ENCODE data around the gene POLR1A. TPM values are rescaled to one million over a fixed set of nuclear protein-coding genes. Genes with fewer than 3 reads are reported as not detected.

The POLR1A gene
- total RNA-seq, 2 donors from 2014 or later, result 19.0 to 38.2 TPM

DNA sequence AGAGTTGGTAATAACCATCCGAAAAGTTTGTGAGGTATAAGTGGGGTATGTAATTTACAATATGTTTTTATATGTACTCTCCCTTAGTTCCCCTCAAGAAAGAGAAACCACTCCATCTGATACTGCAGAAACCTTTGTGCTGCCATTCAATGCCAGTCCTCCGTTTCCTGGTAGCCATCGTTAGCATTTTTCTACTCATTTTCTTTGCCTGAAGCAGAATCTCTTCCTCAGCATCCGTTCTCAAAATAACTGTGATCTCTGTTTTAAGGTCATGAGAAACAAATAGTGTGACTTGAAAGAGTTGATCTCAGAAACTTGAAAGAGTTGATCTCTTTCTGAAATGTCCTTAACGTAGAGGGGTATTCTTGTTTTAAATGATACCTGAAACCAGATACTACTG lies 1.3 kb upstream of the POLR1A start:
- H3K36me3 ChIP-seq, result peaks cover 14% of the 10 kb centered on the region
- no peaks in the 10 kb centered on the region for H3K9me3 ChIP-seq
- H3K4me1 ChIP-seq (ENCODE audit: control insufficient read depth in 1 of 2, low read depth in 2 of 2), result peaks cover 14 to 33% of the 10 kb centered on the region in 2 donors
- H3K4me3 ChIP-seq, result peak overlapping the region; percentile 97
- ATAC-seq (ENCODE audit: insufficient number of reproducible peaks, low FRiP score, low read depth) (no peak), DNase-seq (ENCODE audit: low spot score) (no peak)
- H3K27ac ChIP-seq, result no peak overlapping the region
- TF ChIP-seq, protein P1, sequence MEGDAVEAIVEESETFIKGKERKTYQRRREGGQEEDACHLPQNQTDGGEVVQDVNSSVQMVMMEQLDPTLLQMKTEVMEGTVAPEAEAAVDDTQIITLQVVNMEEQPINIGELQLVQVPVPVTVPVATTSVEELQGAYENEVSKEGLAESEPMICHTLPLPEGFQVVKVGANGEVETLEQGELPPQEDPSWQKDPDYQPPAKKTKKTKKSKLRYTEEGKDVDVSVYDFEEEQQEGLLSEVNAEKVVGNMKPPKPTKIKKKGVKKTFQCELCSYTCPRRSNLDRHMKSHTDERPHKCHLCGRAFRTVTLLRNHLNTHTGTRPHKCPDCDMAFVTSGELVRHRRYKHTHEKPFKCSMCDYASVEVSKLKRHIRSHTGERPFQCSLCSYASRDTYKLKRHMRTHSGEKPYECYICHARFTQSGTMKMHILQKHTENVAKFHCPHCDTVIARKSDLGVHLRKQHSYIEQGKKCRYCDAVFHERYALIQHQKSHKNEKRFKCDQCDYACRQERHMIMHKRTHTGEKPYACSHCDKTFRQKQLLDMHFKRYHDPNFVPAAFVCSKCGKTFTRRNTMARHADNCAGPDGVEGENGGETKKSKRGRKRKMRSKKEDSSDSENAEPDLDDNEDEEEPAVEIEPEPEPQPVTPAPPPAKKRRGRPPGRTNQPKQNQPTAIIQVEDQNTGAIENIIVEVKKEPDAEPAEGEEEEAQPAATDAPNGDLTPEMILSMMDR (IDR thresholded peaks at IDR 0.05), result no peak
- no peaks in the 10 kb centered on the region for H3K27me3 ChIP-seq (replicated peaks; ENCODE audit: insufficient read depth)

DNA sequence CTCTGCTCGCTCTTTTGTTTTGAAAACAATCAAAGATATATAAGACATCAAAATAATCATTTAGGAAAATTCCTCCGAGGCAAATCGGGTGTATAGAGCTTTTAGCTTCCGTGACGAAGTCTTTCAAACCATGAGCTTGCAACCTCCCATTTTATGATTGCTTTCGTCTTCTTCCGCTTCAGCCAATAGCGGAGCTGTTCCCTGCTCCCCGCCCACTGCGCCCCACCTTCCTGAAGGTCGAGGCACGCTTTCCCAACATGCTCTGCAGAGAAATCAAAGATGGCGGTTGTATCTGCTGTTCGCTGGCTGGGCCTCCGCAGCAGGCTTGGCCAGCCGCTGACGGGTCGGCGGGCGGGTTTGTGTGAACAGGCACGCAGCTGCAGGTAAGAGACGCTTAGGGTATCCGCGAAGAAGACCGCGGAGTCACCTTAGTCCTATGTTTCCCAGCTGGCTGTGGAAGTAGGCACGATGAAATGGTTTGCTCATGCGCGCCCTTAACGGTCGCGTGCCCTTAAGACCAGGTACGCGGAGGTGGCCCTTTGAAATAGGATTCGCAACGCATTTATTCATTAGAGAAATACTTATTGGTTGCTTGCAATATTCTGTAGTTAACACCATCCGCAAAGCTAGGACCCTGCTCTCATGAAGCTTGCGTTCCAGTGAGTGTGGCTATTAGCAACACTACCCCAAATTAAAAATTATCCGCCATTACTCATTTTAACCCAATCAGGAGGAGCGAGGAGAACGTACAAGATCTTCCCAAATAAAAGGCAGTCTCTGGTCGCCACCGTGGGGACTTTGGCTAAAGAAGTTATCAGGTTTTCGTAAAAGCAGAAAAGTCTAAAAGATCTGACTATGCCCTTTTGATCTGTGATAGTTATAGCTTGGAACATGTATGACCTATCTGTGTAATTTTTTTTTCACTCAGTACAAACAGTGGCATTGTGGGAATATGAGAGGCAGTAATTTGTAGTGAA lies 571 bp upstream of the POLR1A start, which contains the start of gene PTCD3:
TSS of gene PTCD3 (plus strand) at position 267 of the 977 bp plus-strand sequence. CDS start at position 280, 13 bp downstream.
- Histone ChIP-seq H3K27me3 (replicated peaks; ENCODE audit: insufficient read depth) (no peaks in the 10 kb centered on the region), H3K4me3 (peak within 1 kb of the TSS; percentile 97), H3K9me3 (no peaks in the 10 kb centered on the region), H3K36me3 (peaks cover 9% of the 10 kb centered on the region), H3K27ac (peak within 1 kb of the TSS; percentile 77 to 83), H3K4me1 (ENCODE audit: control insufficient read depth in 1 of 2, low read depth in 2 of 2) (peaks cover 14 to 33% of the 10 kb centered on the region in 2 donors)
- peak; percentile 80 for DNase-seq (ENCODE audit: low spot score)
- TF ChIP-seq, protein P1 (IDR thresholded peaks at IDR 0.05), result no peak
- peak; percentile 95 for ATAC-seq (ENCODE audit: insufficient number of reproducible peaks, low FRiP score, low read depth)

DNA sequence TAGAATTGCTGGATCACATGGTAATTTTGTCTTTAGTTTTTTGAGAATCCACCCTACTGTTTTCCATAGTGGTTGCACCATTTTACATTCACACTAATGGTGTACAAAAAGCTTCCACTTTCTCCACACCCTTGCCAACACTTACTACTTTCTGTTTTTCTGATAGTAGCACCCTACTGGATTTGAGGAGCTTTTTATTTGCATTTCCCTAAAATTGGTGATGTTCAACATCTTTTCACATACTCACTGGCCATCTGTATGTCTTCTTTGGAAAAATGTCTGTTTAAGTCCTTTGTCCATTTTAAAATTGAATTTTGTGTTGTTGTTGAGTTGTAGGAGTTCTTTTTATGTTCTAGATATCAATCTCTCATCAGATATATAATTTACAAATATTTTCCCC lies 3.5 kb downstream of the POLR1A start:
- H3K9me3 ChIP-seq, result no peaks in the 10 kb centered on the region
- no peak for DNase-seq (ENCODE audit: low spot score)
- no peak overlapping the region for H3K27ac ChIP-seq
- H3K36me3 ChIP-seq, result peaks cover 8% of the 10 kb centered on the region
- TF ChIP-seq, protein P1 (IDR thresholded peaks at IDR 0.05), result no peak
- no peak for ATAC-seq (ENCODE audit: insufficient number of reproducible peaks, low FRiP score, low read depth)
- no peaks in the 10 kb centered on the region for H3K27me3 ChIP-seq (replicated peaks; ENCODE audit: insufficient read depth)
- no peak overlapping the region for H3K4me3 ChIP-seq
- H3K4me1 ChIP-seq (ENCODE audit: control insufficient read depth in 1 of 2, low read depth in 2 of 2), result peaks cover 11 to 23% of the 10 kb centered on the region in 2 donors

DNA sequence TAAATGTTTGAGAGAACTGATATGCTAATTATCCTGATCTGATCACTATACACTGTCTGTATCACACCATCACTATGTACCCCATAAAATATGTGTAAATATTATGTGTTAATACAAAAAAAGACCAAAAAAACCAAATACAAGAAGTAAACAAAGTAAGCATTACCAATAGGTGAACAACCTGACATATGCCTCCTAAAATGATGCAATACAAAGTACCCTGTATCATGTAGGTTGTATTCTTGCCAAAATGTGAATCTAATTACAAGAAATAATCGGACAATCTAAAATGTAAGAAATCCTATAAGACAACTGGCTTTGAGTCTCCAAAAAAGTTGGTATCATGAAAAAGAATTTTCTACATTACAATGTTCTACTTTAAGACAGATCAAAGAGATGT lies 7.8 kb downstream of the POLR1A start:
- TF ChIP-seq, protein P1 (IDR thresholded peaks at IDR 0.05), result no peak
- no peaks in the 10 kb centered on the region for H3K4me1 ChIP-seq (ENCODE audit: control insufficient read depth in 1 of 2, low read depth in 2 of 2)
- no peaks in the 10 kb centered on the region for H3K27me3 ChIP-seq (replicated peaks; ENCODE audit: insufficient read depth)
- ATAC-seq (ENCODE audit: insufficient number of reproducible peaks, low FRiP score, low read depth), result no peak
- H3K4me3 ChIP-seq, result no peak overlapping the region
- DNase-seq (ENCODE audit: low spot score), result no peak
- no peak overlapping the region for H3K27ac ChIP-seq
- H3K36me3 ChIP-seq, result peaks cover 18% of the 10 kb centered on the region
- H3K9me3 ChIP-seq, result no peaks in the 10 kb centered on the region

DNA sequence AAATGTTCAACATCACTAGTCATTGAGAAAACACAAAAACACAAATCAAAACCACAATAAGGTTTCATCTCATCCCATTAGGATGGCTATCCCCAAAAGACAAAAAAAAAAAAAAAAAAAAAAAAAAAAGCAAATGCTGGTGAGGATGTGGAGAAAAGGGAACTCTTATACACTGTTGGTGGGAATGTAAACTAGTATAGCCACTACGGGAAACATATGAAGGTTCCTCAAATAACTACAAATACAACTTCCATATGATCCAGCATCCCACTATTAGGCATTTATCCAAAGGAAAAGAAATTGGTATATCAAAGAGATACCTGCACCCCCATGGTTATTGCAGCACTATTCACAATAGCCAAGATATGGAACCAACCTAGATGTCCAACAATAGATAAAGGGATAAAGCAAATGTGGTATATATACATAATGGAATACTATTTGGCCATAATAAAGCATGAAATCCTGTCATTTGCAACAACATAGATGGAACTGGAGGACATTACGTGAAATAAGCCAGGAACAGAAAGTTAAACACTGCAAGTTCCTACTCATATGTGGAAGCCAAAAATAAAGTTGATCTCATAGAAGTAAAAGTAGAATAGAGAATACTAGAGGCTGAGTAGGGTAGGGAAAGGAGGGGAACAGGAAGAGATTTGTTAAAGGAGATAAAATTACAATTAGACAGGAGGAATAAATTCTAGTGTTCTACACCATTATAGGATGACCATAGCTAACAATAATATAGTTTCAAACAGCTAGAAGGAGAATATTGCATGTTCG lies 8.4 kb downstream of the POLR1A start:
- Histone ChIP-seq H3K9me3 (no peaks in the 10 kb centered on the region), H3K36me3 (peaks cover 20% of the 10 kb centered on the region), H3K4me3 (no peak overlapping the region), H3K27me3 (replicated peaks; ENCODE audit: insufficient read depth) (no peaks in the 10 kb centered on the region), H3K27ac (no peak overlapping the region), H3K4me1 (ENCODE audit: control insufficient read depth in 1 of 2, low read depth in 2 of 2) (no peaks in the 10 kb centered on the region)
- TF ChIP-seq, protein P1 (IDR thresholded peaks at IDR 0.05), result no peak
- no peak for ATAC-seq (ENCODE audit: insufficient number of reproducible peaks, low FRiP score, low read depth)
- DNase-seq (ENCODE audit: low spot score), result no peak
